HPDE6-E6E7 (cell line): Measurements from ENCODE around the gene NPEPPS.
"Not testable (repeated sequence)": the region's sequence is repeated elsewhere in the genome, so short reads cannot be mapped to it uniquely, and the experiment has no call there.

Experiments
- DNase-seq: peaks from one replicate; pipeline ENCODE4 v3.0.0; 2011; ENCODE audit warnings: missing footprints; ENCODE audit errors: extremely low spot score

NPEPPS gene, protein sequence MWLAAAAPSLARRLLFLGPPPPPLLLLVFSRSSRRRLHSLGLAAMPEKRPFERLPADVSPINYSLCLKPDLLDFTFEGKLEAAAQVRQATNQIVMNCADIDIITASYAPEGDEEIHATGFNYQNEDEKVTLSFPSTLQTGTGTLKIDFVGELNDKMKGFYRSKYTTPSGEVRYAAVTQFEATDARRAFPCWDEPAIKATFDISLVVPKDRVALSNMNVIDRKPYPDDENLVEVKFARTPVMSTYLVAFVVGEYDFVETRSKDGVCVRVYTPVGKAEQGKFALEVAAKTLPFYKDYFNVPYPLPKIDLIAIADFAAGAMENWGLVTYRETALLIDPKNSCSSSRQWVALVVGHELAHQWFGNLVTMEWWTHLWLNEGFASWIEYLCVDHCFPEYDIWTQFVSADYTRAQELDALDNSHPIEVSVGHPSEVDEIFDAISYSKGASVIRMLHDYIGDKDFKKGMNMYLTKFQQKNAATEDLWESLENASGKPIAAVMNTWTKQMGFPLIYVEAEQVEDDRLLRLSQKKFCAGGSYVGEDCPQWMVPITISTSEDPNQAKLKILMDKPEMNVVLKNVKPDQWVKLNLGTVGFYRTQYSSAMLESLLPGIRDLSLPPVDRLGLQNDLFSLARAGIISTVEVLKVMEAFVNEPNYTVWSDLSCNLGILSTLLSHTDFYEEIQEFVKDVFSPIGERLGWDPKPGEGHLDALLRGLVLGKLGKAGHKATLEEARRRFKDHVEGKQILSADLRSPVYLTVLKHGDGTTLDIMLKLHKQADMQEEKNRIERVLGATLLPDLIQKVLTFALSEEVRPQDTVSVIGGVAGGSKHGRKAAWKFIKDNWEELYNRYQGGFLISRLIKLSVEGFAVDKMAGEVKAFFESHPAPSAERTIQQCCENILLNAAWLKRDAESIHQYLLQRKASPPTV

DNA sequence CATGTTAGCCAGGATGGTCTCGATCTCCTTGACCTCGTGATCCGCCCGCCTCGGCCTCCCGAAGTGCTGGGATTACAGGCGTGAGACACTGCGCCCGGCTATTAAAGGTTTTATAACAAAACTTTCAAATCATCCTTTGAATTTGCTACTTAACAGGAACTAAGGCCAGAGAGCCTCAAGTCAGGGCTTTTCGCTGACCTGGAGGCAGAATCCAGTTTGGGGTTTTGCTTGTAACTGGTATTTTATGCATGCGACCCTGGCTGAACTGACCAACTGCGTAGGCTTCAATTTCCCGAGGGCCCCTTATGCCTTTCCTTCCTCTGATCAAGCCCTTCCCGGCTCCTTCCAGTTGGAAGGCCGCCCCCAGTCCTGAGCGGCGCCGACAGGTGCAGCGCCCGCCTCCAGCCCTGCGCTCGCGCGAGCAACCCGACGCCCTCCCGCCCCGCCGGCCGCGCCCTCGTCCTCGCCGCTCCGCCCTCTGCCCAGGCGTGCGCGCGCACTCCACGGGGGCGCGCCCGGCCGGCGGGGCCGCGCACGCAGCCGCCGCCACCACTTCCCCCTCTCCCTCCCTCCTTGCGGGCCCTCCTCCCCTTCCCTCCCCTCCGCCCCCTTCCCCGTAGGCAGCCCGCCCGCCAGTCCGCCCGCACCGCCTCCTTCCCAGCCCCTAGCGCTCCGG lies at the start of gene NPEPPS:
Gene NPEPPS (plus strand): TSS at position 552 of the 676 bp plus-strand sequence. CDS start 193 bp downstream, outside the sequence.
- peak; percentile 37 for DNase-seq

DNA sequence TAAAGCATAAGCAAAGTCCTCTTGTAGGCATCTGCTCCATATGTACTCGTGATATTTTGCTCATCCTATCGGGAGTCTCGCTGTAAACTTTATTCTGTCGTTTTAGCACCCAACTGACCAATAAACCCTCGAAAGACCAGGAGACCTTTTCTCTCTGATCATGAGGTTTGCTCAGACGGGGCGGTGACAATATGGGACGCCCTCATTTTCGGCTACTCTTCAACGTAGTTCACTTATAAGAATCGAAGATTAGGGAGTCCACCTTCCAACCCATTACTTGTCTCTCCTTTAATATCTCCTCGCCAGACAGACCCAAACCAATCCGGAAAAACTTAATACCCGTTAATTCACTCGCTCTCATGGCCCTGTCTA lies 39.1 kb upstream of the NPEPPS start:
- DNase-seq = not testable (repeated sequence)

DNA sequence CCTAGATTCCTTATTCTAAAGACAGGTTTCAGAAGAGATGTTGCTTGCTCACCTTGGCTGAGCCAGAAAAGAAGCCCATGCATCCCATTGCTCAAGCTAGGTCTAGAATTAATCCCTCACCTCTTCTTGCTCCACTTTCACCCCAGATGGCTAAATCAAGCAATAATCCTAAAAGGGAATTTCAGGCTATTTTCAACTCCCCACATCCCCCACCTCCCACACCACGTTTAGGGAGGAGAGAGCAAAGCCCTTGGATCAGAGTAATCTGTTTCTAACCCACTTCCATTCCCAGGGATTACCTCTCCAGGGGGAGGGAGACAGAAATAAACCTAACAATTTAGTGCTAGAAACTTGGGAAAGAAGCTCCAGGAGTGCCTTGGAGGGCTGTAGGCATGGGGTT lies 31.8 kb upstream of the NPEPPS start:
- not testable (repeated sequence) for DNase-seq

DNA sequence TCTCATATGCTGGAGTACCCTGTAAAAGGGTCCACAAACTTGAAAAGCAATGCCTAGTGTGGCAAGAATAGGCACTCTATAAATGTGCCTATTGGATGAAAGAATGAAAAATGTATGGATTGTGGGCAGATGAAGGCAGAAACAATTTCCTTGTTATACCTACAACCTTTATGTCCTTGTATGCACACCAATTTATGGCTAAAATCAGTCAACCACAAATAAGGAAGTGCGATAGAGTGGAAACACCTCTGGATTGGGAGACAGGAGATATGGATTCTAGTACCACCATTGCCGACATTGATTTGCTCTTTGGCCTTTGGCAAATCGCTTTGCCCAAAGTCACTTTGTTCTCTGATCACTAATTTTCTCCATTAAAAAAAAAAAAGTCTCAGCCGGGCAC lies 31.4 kb upstream of the NPEPPS start:
- not testable (repeated sequence) for DNase-seq

DNA sequence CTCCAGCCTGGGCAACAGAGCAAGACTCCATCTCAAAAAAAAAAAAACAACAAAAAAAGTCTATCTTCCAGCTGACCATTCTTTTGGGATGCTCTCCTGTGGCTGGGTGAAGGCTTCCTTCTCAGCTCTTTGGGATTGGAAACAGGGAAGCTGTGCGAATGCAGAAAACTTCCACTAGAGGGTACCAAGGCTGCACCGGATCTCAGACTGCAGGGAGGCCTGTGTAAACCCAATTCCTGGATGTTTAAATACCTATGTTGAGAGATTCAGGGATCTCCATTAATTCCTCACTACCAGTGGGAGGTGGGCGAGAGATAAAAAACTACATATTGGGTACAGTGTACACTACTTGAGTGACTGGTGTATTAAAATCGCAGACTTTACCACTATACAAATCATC lies 30.3 kb upstream of the NPEPPS start:
- not testable (repeated sequence) for DNase-seq

DNA sequence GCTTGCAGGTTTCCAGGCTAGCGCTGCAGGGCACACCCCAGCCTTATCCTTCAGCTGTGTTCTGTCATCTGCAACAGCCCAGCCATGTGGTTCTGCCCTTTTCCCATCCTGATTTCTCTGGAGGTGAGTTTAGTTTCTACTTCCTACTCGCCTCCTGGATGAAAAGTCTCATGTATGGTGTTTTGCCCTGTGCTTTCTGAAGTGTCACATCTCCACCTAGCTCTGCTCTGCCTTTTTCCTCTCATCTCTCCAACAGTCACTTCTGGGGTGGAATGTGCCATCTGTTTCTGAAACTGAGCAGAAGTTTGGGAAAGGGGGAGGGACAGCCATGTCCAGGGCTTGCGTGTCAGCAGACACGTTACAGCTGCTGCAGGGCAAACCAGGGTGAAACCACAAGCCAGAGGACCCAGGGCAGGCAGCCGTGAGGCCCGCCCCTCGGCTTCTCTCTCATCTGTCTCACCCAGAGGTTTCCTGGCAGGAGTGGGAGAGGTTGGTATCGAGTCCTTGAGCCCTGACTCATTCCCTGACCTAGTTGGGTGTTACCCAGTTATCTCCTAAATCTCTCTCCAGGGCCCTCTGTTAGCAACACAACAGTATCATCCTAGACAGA lies 28.7 kb upstream of the NPEPPS start:
- DNase-seq = not testable (repeated sequence)

DNA sequence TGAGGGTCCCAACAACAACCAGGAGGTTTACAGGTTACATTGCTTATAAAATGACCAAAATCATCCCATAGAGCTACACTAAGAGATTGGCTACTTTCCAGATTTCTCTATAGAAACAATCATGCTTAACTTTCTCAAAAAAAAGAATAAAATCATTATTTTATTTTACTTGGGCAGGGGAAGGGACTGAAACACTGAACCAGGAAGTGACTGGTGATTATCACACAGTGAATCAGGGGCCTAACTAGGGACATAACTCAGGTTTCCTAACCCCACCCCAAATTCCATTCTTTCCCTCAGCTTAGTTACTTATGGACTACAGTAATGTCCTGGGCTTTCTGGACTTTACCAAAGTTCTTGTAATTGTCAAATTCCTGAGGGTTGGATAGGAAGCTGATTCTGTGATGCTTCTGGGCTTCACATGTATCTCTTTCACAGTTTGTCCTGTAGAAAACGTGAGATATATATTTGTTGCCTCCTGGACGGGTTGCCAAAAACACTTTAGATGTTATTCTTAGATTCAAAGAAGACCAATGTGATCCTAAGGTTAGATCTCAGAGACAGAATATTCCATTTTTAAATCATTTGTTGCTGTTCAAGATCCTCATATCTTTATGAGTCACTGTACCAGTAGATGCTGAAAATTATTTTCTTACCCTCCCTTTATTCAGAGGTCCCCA lies 28.0 kb upstream of the NPEPPS start:
- DNase-seq = not testable (repeated sequence)

DNA sequence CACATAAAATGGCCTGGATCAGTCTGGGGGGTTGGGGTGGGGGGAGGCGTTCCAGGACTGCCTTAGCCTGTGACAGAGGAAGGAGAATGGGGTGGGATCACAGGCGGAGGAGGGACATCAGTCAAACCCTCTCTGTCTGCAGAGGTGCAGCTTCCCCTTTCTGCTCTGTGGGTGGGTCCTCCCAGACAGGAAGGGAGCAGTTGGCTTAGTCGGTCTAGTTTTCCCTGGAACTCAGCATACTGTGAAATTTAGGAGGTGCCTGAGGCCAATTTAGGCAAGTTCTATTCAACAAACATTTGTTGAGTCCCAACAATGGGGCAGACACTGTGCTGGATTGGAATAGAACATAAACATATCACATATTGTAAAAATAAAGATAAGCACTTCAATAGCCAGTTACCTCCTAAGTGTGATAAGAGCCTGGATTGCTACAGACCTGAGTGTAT lies 19.2 kb upstream of the NPEPPS start:
- not testable (repeated sequence) for DNase-seq

DNA sequence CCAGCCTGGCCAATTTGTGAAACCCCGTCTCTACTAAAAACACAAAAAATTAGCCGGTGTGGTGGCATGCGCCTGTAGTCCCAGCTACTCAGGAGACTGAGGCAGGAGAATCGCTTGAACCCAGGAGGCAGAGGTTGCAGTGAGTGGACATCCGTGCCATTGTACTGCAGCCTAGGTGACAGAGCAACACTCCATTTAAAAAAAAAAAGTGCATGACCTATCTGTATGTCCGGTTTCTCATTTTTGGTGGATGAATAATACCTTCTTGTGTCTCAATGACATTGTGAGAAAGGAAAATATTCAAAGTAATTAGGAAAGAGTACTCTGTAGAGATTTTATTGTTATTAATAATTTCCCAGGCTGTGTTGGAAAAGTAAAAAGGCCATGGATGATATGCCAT lies 17.6 kb upstream of the NPEPPS start:
- not testable (repeated sequence) for DNase-seq

DNA sequence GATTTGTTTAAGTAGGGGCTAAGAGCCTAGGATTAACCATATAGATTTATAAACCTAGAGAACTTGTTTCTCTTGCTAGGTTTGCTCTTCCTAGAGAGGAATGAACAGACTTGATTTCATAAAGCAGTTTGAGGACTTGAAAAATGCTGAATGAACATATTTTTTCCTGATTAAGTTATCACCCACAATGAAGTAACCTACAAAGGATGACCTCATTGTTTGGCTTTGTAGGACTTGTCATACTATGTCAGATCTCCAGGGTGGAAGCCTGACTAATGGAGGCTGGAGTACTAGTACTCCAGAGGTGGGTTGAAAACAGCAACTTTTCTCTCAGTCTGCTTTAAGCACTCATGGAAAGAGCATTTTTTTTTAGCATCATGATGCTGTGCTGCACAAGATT lies 12.0 kb upstream of the NPEPPS start:
- not testable (repeated sequence) for DNase-seq

DNA sequence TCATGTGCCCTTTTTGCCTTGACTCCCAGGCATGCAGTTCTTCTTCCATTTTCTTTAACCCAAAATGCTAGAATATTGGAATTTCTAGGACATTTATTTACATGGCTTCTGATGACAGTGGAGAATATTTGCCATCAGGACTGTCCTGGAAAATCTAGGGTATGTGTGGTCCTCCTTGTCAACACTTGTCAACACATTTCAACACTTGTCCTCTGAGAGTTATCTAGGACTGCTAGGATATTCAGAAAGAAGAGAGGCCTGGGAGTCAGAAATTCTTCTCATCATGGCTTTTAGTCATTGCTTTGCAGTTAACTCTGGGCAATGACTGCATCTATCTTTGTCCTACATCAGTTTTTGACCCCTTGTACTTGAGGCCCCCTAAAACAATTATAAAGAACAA lies 11.5 kb upstream of the NPEPPS start:
- not testable (repeated sequence) for DNase-seq

DNA sequence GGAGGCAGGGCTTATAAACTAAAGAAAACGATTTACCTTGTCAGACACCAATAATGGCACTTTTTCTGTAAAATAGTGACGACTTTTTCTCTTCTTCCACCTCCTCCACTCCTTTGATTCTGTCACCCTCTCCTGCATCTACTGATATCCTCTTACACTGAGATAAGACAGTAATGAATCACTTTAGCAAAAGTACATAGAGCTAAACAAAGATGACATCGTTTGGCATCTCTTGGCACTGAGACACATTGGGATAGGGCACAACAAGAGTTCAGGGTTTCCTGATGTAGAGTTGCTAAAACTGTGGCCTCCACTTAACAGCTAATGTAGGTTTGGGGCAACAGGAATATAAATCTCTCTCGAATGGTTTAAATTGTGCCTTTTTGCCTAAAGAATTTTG lies 10.6 kb upstream of the NPEPPS start:
- DNase-seq = not testable (repeated sequence)

DNA sequence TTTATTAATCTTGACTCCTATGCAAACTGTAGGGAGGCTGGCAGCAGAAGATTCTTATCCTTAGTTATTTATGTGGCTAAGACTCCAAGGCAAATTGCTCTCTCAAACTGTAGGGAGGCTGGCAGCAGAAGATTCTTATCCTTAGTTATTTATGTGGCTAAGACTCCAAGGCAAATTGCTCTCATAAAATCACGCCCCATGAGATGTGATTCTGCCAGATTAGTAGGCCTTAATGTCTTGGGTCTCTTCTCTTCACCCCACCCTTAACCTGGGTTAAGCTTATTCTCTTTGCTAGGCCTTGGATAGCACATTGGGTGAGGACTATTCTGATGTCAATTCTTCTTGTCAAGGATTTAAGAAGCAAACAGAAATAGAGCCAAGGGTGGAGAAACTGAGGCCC lies 9.5 kb upstream of the NPEPPS start:
- not testable (repeated sequence) for DNase-seq

DNA sequence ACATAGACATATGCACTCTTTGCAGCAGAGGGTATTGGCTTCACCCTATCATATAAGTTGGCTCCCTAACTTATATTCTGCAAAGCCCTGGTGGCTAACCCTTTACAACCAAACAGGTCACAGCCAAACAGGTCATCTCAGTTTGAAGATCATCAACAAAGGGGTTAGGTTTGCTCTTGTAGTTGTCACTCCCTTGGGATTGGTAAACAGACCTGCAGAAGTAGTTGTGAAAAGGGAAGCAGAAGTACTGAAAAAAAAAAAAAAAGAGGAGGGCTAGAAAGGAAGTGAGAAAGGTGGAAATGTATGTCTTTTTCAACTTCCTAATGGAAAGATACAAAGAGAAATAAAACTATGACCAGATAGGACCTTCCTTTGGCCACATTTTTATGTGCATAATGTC lies 8.6 kb upstream of the NPEPPS start:
- not testable (repeated sequence) for DNase-seq

DNA sequence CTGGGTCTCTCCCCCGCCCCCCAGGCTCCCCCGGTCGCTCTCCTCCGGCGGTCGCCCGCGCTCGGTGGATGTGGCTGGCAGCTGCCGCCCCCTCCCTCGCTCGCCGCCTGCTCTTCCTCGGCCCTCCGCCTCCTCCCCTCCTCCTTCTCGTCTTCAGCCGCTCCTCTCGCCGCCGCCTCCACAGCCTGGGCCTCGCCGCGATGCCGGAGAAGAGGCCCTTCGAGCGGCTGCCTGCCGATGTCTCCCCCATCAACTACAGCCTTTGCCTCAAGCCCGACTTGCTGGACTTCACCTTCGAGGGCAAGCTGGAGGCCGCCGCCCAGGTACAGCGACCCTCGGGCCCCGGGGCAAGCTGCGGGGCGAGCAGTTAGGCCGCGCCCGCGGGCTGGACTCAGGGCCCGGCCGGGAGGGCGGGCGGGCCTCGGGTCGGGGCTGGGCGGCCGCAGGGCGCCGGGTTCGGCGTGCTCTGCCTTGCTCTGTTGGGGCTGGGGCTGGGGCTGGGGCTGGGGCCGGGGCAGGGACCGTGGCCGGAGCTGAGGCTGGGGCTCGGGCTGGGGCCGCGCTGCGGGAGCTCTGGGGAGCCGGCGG lies 419 bp downstream of the NPEPPS start:
- not testable (repeated sequence) for DNase-seq

DNA sequence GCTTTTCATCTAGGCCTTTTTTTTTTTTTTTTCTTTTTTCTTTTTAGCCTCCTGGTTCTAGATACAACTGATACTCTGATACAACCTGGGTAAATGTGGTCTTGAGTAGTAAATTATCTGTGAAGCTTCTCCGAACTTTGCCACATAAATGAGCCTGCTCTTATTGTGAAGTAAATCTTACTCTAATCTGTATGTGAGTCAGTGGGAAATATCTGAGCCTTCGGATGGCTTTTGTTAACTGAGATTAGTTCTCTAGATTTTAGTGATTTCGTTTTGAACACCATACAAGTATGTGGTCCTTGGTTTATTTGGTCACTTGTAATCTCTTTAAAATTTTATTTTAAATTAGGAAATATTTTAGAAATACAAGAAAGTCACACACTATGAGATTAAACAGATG lies 8.2 kb downstream of the NPEPPS start:
- DNase-seq = not testable (repeated sequence)

DNA sequence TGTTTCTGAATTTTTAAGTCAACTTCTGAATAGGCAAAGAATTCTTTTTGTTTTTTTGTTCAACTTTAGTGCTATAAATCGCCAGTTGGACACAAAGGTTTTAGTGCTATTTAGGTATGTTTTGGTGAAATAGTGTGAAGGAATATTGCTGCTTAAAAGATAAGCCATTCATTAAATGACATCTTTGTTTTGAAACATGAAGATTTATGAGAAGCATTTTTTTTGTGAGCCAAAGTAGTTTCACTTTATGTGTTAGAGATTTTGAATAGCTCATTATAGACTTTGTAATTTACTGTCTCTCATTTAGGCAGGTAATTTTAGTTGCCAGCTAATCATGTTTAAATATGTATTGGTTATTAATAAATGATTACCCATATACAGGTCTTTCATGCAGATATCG lies 10.8 kb downstream of the NPEPPS start:
- not testable (repeated sequence) for DNase-seq

DNA sequence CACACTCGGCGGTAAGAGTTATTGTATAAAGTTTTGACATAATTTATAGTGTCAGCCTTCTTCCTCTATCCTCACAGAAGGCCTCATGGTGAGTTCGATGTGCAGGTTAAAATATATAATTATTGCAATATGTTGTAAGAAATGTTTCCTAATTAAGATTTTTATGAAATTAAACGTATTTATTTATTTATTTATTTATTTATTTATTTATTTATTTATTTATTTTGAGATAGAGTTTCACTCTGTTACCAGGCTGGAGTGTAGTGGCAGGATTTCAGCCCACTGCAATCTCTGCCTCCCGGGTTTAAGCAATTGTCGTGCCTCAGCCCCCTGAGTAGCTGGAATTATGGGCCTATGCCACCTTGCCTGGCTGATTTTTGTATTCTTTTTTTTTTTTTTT lies 13.4 kb downstream of the NPEPPS start:
- not testable (repeated sequence) for DNase-seq

DNA sequence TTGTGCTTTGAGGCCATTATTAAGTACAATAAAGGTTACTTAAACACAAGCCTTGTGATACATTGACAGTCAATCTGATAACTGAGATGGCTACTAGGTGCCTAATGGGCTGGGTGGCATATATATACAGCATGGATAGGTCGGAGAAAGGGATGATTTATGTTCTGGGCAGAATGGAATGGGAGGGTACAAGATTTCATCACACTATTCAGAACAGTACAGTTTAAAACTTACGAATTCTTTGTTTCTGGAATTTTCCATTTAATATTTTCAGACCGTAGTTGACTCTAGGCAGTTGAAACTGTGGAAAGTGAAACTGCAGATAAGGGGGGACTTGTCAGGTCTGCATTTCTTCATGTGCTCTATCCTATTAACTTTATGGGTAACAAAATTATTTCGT lies 23.8 kb downstream of the NPEPPS start:
- DNase-seq = not testable (repeated sequence)

DNA sequence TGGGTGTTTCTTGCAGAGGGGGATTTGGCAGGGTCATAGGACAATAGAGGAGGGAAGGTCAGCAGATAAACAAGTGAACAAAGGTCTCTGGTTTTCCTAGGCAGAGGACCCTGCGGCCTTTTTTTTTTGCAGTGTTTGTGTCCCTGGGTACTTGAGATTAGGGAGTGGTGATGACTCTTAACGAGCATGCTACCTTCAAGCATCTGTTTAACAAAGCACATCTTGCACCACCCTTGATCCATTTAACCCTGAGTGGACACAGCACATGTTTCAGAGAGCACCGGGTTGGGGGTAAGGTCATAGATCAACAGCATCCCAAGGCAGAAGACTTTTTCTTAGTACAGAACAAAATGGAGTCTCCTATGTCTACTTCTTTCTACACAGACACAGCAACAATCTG lies 25.2 kb downstream of the NPEPPS start:
- not testable (repeated sequence) for DNase-seq
